Inferior parietal cortex (tissue), 1 donor: Measurements from ENCODE around the gene GRB10.

Experiments used
- DNase-seq: peaks from one replicate; pipeline ENCODE4 v3.0.0-alpha.2; 2016; ENCODE audit errors: extremely low spot score

Gene GRB10

GRCh38 chr7:50803359-50804337 lies 21.0 kb upstream of the GRB10 start:
- no peak for DNase-seq

GRCh38 chr7:50801907-50802306 lies 19.2 kb upstream of the GRB10 start:
- no peak for DNase-seq

GRCh38 chr7:50799873-50800272 lies 17.2 kb upstream of the GRB10 start:
- DNase-seq, result no peak

DNA sequence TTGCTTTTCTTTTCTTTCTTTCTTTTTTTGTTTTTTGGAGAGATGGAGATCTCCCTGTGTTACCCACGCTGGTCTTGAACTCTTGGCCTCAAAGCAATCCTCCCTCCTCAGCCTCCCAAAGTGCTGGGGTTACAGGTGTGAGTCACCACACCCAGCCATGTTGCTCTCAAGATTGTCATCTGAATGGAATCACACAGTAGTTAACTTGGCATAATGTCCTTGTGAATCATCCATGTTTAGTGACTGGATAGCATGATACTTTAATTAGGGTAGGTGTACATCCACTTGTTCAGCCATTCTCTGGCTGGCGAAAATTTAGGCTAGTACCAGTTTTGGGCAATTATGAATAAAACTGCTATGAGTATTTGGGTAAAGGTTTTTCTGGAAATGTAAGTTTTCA lies 15.4 kb upstream of the GRB10 start:
- no peak for DNase-seq

GRCh38 chr7:50795831-50796230 lies 13.1 kb upstream of the GRB10 start:
- DNase-seq, result no peak

DNA sequence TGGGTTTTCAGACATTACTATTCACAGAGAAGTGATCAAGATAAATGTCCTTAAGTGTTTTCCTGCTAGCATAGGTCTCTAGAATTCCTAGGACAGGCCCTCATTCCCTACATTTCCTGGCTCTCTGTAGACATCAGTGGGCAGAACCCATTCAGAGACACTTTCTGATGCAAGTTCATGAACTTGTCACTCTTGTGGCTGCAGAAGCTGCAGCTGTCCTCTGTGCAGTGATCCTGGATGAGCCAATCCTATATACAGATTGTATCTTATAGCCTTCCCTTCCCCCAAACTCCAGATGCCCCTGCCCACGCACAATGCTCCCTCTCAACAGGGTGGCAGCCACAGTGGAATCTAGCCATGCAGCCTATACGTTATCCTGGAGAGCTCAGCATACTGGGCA lies 12.6 kb upstream of the GRB10 start:
- no peak for DNase-seq

DNA sequence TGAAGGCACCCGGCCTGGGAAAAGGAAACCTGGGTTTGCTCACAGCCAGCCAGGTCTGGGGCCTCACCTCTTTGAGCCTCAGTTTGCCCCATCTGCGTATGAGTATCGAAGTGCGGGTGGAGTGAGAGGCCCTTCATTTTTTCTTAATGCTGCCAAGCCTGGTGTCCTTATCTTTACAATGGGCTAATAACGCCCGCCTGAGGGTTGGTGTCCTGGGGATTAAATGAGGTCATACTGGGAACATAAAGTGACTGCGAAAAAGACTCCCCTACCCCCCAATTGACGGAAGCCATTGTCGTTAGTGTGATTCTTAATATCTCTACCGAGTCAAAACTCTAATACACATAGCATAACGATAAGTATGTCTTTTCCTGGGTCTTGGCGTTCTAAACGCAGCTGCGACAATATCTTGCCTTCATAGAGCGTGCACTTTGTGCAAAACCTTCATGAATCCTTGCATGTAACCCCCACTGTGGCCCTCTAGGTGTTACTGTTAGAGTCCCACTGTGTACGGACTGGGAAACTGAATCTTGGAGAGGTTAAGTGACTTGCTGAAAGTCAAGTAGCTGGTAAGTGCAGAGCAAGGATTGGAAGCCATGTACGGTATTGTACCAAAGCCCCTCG lies 11.4 kb upstream of the GRB10 start:
- no peak for DNase-seq

GRCh38 chr7:50793120-50793946 lies 10.6 kb upstream of the GRB10 start:
- DNase-seq, result no peak

GRCh38 chr7:50792342-50793119 lies 9.8 kb upstream of the GRB10 start:
- no peak for DNase-seq

DNA sequence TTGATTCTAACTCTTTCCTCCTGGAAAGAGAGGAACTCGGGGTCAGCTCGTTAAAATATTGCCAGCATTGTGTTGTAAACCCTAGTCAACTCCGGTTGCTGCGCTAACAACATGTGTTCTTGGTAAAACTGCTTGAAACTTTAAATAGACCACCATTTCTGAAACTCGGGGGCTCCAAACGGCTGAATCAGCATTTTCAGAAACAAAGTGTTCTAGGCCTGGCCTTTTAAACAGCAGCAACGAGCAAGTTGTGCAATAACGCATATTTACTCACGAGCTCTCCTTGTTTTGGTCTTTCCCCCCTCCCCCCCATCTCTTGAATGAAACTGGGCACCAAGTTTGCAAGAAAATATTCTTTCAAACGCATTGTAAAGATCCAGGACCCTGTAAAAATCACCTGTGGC lies 9.2 kb upstream of the GRB10 start:
- DNase-seq, result no peak

DNA sequence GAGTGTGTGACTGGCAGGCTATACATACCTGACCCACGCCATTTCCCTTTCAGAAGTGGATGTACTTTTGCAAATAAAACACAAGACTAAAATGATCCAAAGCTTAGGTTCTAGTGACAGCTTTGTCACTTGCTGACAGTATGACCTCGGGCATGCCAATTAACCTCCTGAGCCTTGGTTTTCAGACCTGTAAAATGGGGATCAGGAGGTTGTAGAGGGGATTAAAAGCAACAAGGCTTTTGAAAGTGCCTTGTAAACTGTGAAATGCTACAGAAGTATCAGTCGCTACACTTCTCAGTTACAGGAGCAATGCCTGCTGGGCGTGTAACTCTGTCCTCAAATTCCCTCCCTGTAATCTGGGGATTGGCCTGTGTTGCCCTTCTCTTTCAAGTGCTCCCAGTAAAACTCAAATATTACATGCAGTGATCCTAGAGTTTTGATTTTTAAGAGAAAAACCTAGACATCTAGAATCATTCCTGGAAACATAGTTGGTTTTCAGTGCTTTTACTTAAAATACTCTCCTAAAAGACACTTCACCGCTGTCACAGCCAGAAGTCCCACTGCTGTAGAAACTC lies 8.8 kb upstream of the GRB10 start:
- DNase-seq, result no peak

DNA sequence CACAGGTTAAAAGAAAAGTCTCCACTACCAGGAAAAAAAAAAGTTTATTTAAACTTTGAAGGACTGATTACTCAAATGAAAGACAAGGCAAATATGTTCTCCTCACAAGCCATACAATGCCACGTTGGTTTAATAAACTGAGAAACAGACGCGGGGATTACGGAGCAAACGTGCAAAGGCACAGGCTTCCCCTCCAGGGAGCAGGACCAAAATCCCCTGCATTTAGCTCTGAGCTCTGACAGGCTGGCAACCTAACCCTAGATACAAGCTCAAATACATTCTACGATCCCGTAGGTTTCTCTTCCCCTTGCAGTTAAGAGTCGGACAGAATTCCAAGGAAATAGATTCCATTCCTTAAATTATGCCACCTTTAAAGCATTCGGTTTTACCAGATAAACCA lies 7.7 kb upstream of the GRB10 start:
- no peak for DNase-seq

DNA sequence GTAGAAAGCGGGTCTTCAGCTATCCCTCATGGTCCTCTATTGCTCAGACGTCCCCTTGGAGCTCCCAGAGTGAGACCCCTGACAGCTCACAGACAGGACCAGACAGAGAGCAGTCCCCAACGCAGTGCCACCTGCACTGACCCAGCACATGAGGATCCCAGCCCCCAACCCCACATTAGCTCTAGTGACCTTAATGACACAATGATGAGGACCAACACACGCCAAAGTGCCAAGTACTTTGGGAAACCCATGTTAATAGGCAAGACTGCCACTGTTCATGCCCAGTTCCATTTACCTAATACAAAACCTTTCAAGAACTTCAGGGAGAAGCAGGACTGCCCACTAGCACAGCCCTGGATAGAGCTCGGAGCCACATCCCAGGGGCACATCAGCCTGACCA lies 5.7 kb upstream of the GRB10 start:
- no peak for DNase-seq

DNA sequence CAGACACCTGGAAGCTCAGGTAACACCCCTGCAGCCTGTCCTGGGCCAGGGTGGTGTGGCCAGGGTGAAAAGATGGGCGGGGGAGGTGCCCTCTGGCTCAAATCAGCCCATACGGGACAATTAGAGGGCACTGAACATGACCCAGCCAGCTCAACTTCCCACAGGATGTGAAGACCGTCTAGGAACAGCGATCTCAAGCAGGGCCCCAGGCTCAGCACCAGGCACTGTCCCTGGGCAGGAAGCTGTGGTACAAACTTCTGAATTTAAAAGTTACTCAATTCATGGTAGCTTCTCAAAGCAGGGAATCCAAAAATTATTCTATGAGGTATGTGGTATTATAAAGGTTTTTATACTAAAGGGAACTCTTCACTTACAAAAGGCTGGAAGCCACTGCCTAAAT lies 5.1 kb upstream of the GRB10 start:
- DNase-seq, result no peak

DNA sequence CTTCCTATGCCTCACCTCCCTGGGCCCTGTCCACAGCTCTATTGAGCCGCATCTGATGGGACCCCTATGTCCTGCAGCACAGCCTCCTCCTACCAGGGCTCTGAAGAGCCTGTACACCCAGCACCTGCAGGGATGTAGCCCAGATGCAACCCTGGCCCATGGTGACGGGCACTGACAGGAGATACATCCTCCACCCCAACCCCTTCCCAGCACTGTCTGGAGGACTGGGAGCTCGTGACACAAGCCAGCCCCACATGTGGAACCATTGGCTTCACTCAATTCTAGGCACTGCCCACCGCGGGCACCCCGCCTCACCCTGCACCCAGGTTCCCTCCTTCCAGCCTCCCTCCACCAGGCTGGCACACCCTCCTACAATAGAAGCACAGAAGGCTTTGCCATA lies 2.6 kb upstream of the GRB10 start:
- no peak for DNase-seq

- no peak for DNase-seq
Observed at GRCh38 chr7:50783801-50784507, 1.3 kb upstream of the GRB10 start.

DNA sequence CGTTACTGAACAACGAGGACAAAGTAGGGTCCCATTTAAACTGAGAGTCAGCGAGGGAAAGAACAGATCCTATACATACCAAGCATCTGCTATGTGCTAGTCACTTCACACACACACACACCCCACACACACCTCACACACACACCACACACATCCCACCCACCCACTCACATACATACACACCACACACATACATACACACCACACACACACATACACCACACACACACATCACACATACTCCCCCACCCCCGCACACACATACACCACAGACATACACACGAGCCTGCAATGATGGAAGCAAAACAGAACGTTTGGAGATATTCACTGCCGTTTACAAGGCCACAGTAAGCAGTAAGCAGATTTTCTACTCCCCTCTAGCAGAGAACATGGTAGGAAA lies 607 bp upstream of the GRB10 start:
- no peak for DNase-seq

DNA sequence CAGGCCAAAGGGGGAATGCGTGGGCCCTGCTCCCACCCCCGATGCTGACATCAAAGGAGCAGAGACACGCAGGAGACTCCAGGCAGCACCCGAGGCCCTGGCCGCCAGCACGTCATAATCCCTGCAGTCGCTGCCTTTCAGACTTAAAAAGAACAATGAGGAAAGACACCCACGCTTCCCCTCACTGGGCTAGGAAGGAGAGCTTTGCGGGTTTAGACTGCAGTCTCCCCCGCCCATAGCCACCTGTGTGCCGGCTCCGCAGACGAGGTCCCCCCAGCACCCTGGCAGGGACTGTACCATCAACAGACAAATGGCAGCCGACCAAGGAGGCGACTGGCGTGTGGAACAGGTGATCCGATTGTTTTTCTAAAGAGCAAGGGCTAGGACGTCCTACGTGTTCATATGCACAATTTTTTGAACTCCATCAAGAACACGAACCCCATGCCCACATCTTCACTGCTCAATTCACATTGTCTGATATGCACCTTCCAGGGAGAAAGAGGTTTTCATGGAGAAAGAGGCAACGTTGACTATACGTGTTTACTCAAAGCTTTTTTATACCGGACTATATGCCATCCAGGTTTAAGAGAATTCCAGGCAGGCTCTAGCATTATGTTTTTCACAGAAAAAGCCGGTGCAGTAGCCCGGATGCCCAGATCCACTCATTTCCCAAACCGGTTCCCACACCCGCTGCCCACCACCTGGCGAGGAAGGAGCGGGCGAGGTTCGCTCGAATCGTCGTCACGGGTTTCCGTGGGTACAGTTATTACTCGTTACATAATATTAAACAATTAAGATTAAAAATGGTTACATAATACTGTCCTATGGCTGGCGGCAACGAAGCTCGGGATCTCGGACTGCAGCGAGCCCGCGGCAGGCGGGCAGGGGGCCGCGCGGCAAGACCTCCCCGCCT lies 1.1 kb downstream of the GRB10 start:
- DNase-seq, result no peak

- no peak for DNase-seq
Observed at GRCh38 chr7:50780436-50780835, 2.3 kb downstream of the GRB10 start.

DNA sequence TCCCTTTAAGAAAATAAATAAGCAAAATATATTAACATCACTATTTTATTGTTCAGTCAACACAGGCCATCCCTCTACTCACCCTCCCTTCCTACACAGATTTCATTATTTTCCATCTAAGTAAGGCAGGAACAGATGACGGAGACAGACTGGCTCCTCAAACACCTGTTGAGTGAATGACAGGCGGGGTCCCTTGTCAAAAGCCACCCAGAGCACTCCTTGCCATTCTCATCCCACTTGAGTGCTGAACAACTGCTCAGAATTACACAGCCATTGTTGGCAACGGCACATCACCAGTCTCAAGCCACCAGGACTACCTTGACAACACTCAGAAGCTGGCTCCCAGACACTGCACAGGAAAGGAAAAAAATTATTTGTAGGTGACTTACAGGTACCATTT lies 3.3 kb downstream of the GRB10 start:
- no peak for DNase-seq
